Endothelial cell of umbilical vein (primary cell): ENCODE data around the gene NSUN6.
"Not testable (repeated sequence)": the region's sequence is repeated elsewhere in the genome, so short reads cannot be mapped to it uniquely, and the experiment has no call there.

Experiments
- FOS ChIP-seq: IDR thresholded peaks from 2 replicates; pipeline ENCODE4 v1.6.1; 2011; ENCODE audit warnings: mild to moderate bottlenecking, low read length, moderate library complexity, borderline replicate concordance; ENCODE audit not compliant: insufficient read depth
- POLR2A ChIP-seq: IDR thresholded peaks from 2 replicates; pipeline ENCODE4 v1.6.1; 2012; ENCODE audit warnings: low read depth, mild to moderate bottlenecking, control low read depth, low read length
- POLR2AphosphoS5 ChIP-seq: IDR thresholded peaks from 2 replicates; pipeline ENCODE4 v1.6.1; 2012; ENCODE audit warnings: low read depth, mild to moderate bottlenecking, control low read depth, low read length, moderate library complexity; ENCODE audit not compliant: insufficient read depth

- TF ChIP-seq FOS, POLR2AphosphoS5, POLR2A: not testable (repeated sequence)
Measured at GRCh38 chr10:18586637-18587036, 64.8 kb downstream of the NSUN6 start.
